ENCODE measurements around the gene SYNE2. TPM values are rescaled to one million over a fixed set of nuclear protein-coding genes. Genes with fewer than 3 reads are reported as not detected.
A peak's percentile ranks its signal among the peaks of the same experiment; 100 is the strongest.

The SYNE2 gene
- total and polyA plus RNA-seq, 10 of the 15 experiments (the other 5 are each of a cell fraction or from before 2014, with no cell fraction given) = 2.1 to 52.7 (median 38.1) TPM

DNA sequence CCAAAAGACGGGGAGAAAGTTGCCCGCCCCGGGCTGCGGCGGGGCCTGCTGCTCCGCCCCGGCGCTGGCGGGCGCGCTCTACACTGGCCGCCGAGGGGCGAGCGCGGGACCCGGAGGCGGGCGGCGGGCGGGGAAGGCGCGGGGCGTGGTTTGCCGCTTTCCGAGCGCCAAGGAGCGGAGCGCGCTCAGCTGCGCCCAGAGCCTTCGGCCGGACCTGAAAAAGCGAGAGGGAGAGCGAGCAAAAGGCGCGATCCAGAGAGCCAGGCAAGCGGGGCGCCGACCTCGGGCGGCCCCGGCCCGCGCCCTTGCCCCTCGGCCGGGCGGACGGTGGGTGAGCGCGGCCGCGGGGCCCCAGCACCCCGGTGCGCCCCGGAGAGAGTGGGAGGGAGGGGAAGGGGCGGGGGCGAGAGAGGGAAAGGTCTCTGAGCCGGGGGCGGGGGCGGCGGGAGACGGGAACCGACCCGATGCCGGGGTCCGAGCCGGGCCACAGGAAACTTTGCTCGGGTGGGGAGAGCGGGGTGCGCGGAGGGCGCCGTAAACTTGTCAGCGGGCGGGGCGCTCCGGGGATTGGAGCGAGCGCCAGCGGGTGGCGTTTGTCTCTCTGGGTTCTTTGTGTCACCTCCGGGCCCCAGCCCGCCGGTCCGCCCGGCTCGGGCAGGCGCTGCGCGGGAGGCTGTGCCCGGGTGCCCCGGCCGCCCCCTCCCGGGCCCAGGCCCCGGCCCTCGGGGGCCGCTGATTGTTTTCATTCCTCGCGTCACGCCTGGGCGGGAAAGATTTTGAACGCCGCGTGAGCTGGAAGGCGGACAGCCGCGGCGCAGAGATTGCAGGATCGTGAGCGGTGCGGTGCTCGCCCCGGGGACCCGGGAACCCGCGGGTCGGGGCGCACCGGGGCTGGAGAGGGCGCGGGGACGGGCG lies at the start of gene SYNE2 (continued):
- TF ChIP-seq IRF3 (IDR thresholded peaks at IDR 0.05) (no peak), NR2F1 (conservative IDR thresholded peaks at IDR 0.05) (peak; percentile 40; the same call in 1 of the 2 replicates), RB1 (IDR thresholded peaks at IDR 0.05; ENCODE audit: borderline replicate concordance) (peak; percentile 81; the same call in 1 of the 2 replicates), GATAD2B (conservative IDR thresholded peaks at IDR 0.05; ENCODE audit: low read depth) (peak; percentile 41), EGR1 (IDR thresholded peaks at IDR 0.05; ENCODE audit: borderline replicate concordance in 1 of 2, low read depth in 2 of 2, low read length in 2 of 2) (0 out of 3 replicates have a peak, but pooled peaks of 1 of the 2 experiments have one; percentile 30), GABPA (IDR thresholded peaks at IDR 0.05; ENCODE audit: low read depth) (no peak), REST (IDR thresholded peaks at IDR 0.05; ENCODE audit: low read depth, low read length) (no peak), RAD21 (IDR thresholded peaks at IDR 0.05; ENCODE audit: insufficient read depth, low read depth, low read length) (peak; percentile 42; the same call in 1 of the 2 replicates), RUNX3 (IDR thresholded peaks at IDR 0.05; ENCODE audit: low read length) (no peak), JUNB (IDR thresholded peaks at IDR 0.05) (no peak), MXI1 (IDR thresholded peaks at IDR 0.05; ENCODE audit: low read depth, low read length) (0 out of 2 replicates have a peak, but pooled peaks have one; percentile 30)
- TF ChIP-seq, protein P1, sequence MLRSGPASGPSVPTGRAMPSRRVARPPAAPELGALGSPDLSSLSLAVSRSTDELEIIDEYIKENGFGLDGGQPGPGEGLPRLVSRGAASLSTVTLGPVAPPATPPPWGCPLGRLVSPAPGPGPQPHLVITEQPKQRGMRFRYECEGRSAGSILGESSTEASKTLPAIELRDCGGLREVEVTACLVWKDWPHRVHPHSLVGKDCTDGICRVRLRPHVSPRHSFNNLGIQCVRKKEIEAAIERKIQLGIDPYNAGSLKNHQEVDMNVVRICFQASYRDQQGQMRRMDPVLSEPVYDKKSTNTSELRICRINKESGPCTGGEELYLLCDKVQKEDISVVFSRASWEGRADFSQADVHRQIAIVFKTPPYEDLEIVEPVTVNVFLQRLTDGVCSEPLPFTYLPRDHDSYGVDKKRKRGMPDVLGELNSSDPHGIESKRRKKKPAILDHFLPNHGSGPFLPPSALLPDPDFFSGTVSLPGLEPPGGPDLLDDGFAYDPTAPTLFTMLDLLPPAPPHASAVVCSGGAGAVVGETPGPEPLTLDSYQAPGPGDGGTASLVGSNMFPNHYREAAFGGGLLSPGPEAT (IDR thresholded peaks at IDR 0.05; ENCODE audit: low read depth) = 0 out of 2 replicates have a peak, but pooled peaks have one; percentile 5
- TF ChIP-seq, protein P2, sequence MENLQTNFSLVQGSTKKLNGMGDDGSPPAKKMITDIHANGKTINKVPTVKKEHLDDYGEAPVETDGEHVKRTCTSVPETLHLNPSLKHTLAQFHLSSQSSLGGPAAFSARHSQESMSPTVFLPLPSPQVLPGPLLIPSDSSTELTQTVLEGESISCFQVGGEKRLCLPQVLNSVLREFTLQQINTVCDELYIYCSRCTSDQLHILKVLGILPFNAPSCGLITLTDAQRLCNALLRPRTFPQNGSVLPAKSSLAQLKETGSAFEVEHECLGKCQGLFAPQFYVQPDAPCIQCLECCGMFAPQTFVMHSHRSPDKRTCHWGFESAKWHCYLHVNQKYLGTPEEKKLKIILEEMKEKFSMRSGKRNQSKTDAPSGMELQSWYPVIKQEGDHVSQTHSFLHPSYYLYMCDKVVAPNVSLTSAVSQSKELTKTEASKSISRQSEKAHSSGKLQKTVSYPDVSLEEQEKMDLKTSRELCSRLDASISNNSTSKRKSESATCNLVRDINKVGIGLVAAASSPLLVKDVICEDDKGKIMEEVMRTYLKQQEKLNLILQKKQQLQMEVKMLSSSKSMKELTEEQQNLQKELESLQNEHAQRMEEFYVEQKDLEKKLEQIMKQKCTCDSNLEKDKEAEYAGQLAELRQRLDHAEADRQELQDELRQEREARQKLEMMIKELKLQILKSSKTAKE (IDR thresholded peaks at IDR 0.05; ENCODE audit: low read depth, poor library complexity, severe bottlenecking) = no peak
- TF ChIP-seq, protein P3, sequence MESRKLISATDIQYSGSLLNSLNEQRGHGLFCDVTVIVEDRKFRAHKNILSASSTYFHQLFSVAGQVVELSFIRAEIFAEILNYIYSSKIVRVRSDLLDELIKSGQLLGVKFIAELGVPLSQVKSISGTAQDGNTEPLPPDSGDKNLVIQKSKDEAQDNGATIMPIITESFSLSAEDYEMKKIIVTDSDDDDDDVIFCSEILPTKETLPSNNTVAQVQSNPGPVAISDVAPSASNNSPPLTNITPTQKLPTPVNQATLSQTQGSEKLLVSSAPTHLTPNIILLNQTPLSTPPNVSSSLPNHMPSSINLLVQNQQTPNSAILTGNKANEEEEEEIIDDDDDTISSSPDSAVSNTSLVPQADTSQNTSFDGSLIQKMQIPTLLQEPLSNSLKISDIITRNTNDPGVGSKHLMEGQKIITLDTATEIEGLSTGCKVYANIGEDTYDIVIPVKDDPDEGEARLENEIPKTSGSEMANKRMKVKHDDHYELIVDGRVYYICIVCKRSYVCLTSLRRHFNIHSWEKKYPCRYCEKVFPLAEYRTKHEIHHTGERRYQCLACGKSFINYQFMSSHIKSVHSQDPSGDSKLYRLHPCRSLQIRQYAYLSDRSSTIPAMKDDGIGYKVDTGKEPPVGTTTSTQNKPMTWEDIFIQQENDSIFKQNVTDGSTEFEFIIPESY (IDR thresholded peaks at IDR 0.05) = no peak
- TF ChIP-seq, protein P4, sequence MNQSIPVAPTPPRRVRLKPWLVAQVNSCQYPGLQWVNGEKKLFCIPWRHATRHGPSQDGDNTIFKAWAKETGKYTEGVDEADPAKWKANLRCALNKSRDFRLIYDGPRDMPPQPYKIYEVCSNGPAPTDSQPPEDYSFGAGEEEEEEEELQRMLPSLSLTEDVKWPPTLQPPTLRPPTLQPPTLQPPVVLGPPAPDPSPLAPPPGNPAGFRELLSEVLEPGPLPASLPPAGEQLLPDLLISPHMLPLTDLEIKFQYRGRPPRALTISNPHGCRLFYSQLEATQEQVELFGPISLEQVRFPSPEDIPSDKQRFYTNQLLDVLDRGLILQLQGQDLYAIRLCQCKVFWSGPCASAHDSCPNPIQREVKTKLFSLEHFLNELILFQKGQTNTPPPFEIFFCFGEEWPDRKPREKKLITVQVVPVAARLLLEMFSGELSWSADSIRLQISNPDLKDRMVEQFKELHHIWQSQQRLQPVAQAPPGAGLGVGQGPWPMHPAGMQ (IDR thresholded peaks at IDR 0.05; ENCODE audit: borderline replicate concordance) = no peak
